Mesothelial cell of epicardium (in vitro differentiated cells): Measurements from ENCODE around the gene CCDC83. TPM values are rescaled to one million over a fixed set of nuclear protein-coding genes. Genes with fewer than 3 reads are reported as not detected.

Experiments used
- DNase-seq, 2 experiments: peaks; one replicate each; pipeline ENCODE4 v3.0.0; 2021; ENCODE audit warnings: low spot score in 2 of 2; ENCODE audit not compliant: unreplicated experiment in 2 of 2
- H3K27ac Mint-ChIP-seq: 2 replicates; pipeline ENCODE4 v1.8.0; 2021; ENCODE audit warnings: mixed read lengths
- H3K27me3 Mint-ChIP-seq: 2 replicates; pipeline ENCODE4 v1.8.0; 2021; ENCODE audit warnings: low read depth, mixed read lengths
- H3K36me3 Mint-ChIP-seq: 2 replicates; pipeline ENCODE4 v1.8.0; 2021; ENCODE audit warnings: mixed read lengths
- H3K4me1 Mint-ChIP-seq: 2 replicates; pipeline ENCODE4 v1.8.0; 2021; ENCODE audit warnings: mixed read lengths
- H3K4me3 Mint-ChIP-seq: 2 replicates; pipeline ENCODE4 v1.8.0; 2021; ENCODE audit warnings: mild to moderate bottlenecking, moderate library complexity, mixed read lengths
- H3K9me3 Mint-ChIP-seq: 2 replicates; pipeline ENCODE4 v1.8.0; 2021; ENCODE audit warnings: mixed read lengths
- total RNA-seq: library from RNA; stranded (reverse); gene quantifications from 3 replicates; pipeline ENCODE4 v1.2.1, GENCODE V29; 2021
- TF ChIP-seq, protein P1 (sequence below): fragments of 200-600 bp; sonication (generic); IDR thresholded peaks from one replicate; pipeline ENCODE4 v1.5.0; 2021; ENCODE audit warnings: antibody characterized with exemption; ENCODE audit not compliant: unreplicated experiment

CCDC83 gene
- total RNA-seq, 1 donor from 2014 or later = not detected

- Mint-ChIP-seq H3K4me3 (no peak overlapping the region), H3K27me3 (no peaks in the 10 kb centered on the region), H3K4me1 (no peaks in the 10 kb centered on the region), H3K9me3 (no peaks in the 10 kb centered on the region), H3K36me3 (no peaks in the 10 kb centered on the region), H3K27ac (no peak overlapping the region)
- TF ChIP-seq, protein P1, sequence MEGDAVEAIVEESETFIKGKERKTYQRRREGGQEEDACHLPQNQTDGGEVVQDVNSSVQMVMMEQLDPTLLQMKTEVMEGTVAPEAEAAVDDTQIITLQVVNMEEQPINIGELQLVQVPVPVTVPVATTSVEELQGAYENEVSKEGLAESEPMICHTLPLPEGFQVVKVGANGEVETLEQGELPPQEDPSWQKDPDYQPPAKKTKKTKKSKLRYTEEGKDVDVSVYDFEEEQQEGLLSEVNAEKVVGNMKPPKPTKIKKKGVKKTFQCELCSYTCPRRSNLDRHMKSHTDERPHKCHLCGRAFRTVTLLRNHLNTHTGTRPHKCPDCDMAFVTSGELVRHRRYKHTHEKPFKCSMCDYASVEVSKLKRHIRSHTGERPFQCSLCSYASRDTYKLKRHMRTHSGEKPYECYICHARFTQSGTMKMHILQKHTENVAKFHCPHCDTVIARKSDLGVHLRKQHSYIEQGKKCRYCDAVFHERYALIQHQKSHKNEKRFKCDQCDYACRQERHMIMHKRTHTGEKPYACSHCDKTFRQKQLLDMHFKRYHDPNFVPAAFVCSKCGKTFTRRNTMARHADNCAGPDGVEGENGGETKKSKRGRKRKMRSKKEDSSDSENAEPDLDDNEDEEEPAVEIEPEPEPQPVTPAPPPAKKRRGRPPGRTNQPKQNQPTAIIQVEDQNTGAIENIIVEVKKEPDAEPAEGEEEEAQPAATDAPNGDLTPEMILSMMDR = no peak
- no peak for DNase-seq
These were observed 47.2 kb downstream of the CCDC83 start for GRCh38 chr11:85902353-85902752.

DNA sequence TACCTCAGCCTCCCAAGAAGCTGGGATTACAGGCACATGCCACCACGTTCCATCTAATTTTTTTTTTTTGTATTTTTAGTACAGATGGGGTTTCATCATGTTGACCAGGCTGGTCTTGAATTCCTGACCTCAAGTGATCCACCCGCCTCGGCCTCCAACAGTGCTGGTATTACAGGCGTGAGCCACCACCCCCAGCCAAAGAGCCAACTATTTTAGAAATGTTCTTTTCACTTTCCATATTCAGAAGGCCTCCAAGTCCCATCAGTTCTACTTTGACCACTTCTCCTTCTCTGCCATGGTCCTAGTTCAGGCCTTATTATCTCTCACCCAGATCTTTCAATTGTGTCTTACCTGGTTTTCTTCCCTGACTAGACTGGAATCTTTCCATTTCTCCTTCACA, 48.2 kb downstream of the CCDC83 start:
- TF ChIP-seq, protein P1 = no peak
- H3K9me3 Mint-ChIP-seq = no peaks in the 10 kb centered on the region
- no peak overlapping the region for H3K27ac Mint-ChIP-seq

GRCh38 chr11:85903811-85904210, 48.6 kb downstream of the CCDC83 start:
- Mint-ChIP-seq H3K27me3 (no peaks in the 10 kb centered on the region), H3K36me3 (no peaks in the 10 kb centered on the region), H3K27ac (no peak overlapping the region), H3K9me3 (no peaks in the 10 kb centered on the region), H3K4me1 (no peaks in the 10 kb centered on the region), H3K4me3 (no peak overlapping the region)
- DNase-seq = no peak
- TF ChIP-seq, protein P1 = no peak

More for the DNA sequence above, 48.2 kb downstream of the CCDC83 start:
- Mint-ChIP-seq H3K36me3 (no peaks in the 10 kb centered on the region), H3K4me1 (no peaks in the 10 kb centered on the region), H3K27me3 (no peaks in the 10 kb centered on the region), H3K4me3 (no peak overlapping the region)
- DNase-seq = no peak

DNA sequence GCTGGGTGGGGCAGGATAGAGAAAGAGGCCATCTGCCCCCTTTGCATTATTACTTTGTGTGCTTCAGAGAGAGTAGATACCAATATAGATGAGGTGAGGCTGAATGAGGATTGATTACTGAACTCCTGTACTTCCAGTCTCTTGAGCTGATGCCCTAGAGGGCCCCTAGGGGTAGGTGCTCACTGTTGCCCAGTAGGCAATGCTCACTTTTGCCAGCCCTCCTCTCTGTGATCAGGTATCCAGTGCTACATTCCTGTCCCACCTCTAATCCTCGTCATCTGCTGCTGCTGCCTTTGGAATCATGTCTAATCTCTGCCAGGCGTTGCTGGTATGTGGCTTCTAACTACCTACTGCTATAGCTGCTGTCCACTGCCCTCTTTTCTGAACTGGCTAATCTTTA, 57.2 kb downstream of the CCDC83 start:
- Mint-ChIP-seq H3K4me3 (no peak overlapping the region), H3K9me3 (peaks cover 9% of the 10 kb centered on the region), H3K27me3 (no peaks in the 10 kb centered on the region), H3K4me1 (no peaks in the 10 kb centered on the region), H3K36me3 (no peaks in the 10 kb centered on the region), H3K27ac (no peak overlapping the region)
- DNase-seq = no peak
- TF ChIP-seq, protein P1 = no peak

DNA sequence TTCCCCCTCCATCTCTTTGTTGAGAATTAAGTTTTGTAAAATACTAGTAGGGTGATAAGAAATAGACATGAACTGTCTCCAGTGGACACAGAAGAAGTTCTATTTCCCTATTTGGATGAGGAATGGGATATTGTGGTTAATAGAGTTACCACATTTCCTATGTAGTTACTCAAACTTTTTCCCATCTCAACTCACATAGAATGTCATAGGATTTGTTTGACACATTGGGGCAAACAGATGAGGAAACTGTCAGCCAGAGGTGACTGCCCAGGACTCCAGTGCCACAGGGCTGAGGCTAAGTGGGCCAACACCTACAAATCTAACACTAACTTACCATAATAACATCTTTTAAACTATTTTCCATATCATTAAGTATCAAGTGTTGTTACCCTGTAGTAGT, 58.3 kb downstream of the CCDC83 start:
- no peak overlapping the region for H3K4me3 Mint-ChIP-seq
- TF ChIP-seq, protein P1 = no peak
- H3K27me3 Mint-ChIP-seq = no peaks in the 10 kb centered on the region
- peaks cover 9% of the 10 kb centered on the region for H3K9me3 Mint-ChIP-seq
- DNase-seq = no peak
- no peaks in the 10 kb centered on the region for H3K4me1 Mint-ChIP-seq
- no peaks in the 10 kb centered on the region for H3K36me3 Mint-ChIP-seq
- H3K27ac Mint-ChIP-seq = no peak overlapping the region

- no peak for DNase-seq
- peaks cover 9% of the 10 kb centered on the region for H3K9me3 Mint-ChIP-seq
- H3K27me3 Mint-ChIP-seq = no peaks in the 10 kb centered on the region
- no peaks in the 10 kb centered on the region for H3K36me3 Mint-ChIP-seq
- no peak overlapping the region for H3K27ac Mint-ChIP-seq
- H3K4me1 Mint-ChIP-seq = peaks cover 3% of the 10 kb centered on the region
- TF ChIP-seq, protein P1 = no peak
- H3K4me3 Mint-ChIP-seq = no peak overlapping the region
These were observed 59.2 kb downstream of the CCDC83 start for GRCh38 chr11:85914425-85914824.
